Stomach (tissue), 4 donors: ENCODE measurements around the gene C2orf76.

ENCODE experiments used
- CTCF ChIP-seq, 7 experiments: fragments of 450-650 bp in 4 of 7; fragments of 200-600 bp in 3 of 7; sonication (generic) in 3 of 7; IDR thresholded peaks; one replicate each; pipeline ENCODE4 v1.5.1; 2016 to 2019; ENCODE audit warnings: antibody characterized with exemption in 7 of 7, control low read depth in 2 of 7, mild to moderate bottlenecking in 1 of 7
- POLR2A ChIP-seq, 4 donors: fragments of 450-650 bp; IDR thresholded peaks; one replicate each; pipeline ENCODE4 v1.6.1; 2016; ENCODE audit warnings: antibody characterized with exemption in 4 of 4, control low read depth in 2 of 4, mild to moderate bottlenecking in 1 of 4, moderate library complexity in 1 of 4

DNA sequence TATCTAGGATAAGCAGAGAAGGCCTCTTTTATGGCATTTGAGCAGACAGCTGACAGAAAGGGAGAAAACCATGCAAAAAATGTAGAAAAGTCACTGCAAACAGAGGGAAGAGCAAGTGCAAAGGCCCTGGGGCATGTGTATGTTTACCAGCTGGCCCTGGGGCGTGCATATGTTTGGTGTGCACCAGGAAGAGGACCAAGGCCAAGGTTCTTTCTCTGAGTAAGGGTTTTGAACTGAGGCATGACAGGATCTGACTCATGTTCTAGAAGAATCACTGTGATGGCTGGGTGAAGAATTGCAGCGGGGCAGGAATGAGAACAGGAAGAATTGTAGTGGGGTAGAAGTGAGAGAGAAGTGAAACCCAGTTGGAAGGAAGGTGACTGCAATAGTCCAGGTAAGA is 73.4 kb downstream of the C2orf76 start:
- TF ChIP-seq CTCF (IDR thresholded peaks at IDR 0.05), result no peak
- no peak for TF ChIP-seq POLR2A (IDR thresholded peaks at IDR 0.05)
